Stimulated activated CD8-positive, alpha-beta memory T cell treated with anti-CD3 and anti-CD28 coated beads, Interleukin-12 subunit alpha, Interleukin-12 subunit beta, amount 100 ng/mL, for 24 hours (primary cell): ENCODE measurements around the gene APBB2.
"Not testable (repeated sequence)": the region's sequence is repeated elsewhere in the genome, so short reads cannot be mapped to it uniquely, and the experiment has no call there.

Experiments used
- DNase-seq: peaks from one replicate; pipeline ENCODE4 v3.0.0-alpha.2; 2020; ENCODE audit errors: extremely low read depth

APBB2 gene

GRCh38 chr4:41015016-41015675 is 199.2 kb downstream of the APBB2 start:
- no peak for DNase-seq

DNA sequence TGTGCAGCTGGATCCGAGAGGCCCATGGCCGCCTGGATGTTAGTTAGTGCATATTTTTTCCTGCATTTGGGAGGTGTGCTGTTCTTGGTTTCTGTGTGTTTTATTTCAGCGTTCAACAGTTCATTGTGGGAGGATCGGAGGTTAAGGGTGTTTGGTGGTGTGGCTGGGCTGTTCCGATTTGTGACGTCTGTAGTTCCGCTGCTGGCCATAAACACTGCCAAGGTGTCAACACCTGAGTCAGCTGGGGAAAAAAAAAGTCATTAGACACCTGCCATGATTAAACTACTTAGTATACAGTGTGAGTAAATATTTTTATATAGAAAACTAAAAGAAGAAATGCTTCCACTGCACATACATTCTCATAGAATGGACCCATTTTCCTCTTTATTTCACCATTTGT is 200.2 kb downstream of the APBB2 start:
- DNase-seq = no peak

- DNase-seq = no peak
Observed at GRCh38 chr4:41013746-41014145, 200.6 kb downstream of the APBB2 start.

- no peak for DNase-seq
Observed at GRCh38 chr4:41012911-41013310, 201.4 kb downstream of the APBB2 start.

DNA sequence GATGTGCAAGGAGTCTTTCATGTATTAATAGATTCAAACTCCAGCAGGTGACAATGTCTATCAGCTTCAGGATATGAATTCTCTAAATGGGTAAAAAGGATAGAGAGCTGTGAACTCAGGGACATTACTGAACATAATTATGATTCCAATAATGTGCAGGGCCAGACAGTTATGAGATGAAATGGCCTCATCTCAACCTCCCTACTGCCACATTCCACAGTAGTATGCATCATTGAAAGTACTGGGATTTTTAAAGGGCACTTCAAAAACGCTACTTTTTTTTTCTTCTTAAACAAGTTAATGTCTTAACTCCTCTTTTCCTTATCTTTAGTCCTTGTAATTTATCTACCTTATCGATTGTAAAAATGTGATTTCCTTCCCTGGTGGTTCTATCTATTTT is 202.0 kb downstream of the APBB2 start:
- no peak for DNase-seq

- no peak for DNase-seq
Observed at GRCh38 chr4:41009411-41009810, 204.9 kb downstream of the APBB2 start.

GRCh38 chr4:41006141-41006540 is 208.2 kb downstream of the APBB2 start:
- DNase-seq = no peak

- DNase-seq = no peak
Observed at GRCh38 chr4:41002309-41002708, 212.0 kb downstream of the APBB2 start.

DNA sequence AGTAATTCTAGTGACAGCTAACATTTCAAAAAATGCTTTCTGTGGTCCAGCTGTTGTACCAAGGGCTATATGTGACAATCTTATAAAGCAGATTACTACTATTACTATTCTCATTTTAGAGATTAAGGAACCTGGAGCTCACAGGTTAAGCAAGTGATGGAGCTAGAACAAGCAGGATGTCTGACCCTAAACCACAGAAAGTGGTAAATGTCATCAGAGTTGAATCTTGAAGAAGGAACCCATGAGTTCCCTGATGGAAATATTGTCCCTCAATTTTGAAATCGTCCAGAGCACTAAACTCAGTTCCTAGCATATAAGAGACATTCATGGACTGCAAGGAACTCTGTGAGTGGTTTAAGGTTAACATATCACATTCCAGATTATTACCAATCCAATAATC is 214.0 kb downstream of the APBB2 start:
- no peak for DNase-seq

- no peak for DNase-seq
Observed at GRCh38 chr4:40998675-40999358, 215.5 kb downstream of the APBB2 start.

DNA sequence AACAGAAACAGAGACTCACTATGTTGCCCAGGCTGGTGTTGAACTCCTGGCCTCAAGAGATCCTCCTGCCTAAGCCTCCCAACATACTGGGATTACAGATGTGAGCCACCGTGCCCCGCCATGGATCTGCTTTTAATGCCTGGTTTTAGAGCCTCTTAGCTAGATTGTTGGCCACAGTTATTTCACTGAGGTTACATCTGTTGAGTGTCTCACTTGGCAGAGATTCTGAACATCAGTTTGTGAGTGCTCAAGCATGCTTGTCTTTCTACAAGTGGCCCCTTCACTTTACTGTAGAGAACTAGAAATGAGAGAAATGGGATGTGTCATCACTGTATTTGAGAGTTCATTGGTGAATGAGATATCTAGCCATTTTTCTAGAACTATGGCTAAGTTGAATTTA is 218.5 kb downstream of the APBB2 start:
- DNase-seq = no peak

DNA sequence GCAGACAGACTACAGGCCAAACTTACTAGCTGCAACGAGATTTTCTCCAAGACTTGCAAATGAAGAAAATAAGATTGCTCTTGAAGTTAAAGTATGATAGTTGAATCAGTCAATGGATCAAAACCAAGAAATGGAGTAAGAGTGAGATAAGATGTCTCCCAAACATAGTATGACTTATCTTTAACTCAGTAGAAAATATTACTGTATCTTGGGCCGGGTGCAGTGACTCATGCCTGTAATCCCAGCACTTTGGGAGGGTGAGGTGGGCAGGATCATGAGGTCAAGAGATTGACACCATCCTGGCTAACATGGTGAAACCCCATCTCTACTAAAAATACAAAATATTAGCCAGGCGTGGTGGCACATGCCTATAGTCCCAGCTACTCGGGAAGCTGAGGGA is 220.0 kb downstream of the APBB2 start:
- DNase-seq = not testable (repeated sequence)

- not testable (repeated sequence) for DNase-seq
Observed at GRCh38 chr4:40993296-40993693, 221.0 kb downstream of the APBB2 start.

DNA sequence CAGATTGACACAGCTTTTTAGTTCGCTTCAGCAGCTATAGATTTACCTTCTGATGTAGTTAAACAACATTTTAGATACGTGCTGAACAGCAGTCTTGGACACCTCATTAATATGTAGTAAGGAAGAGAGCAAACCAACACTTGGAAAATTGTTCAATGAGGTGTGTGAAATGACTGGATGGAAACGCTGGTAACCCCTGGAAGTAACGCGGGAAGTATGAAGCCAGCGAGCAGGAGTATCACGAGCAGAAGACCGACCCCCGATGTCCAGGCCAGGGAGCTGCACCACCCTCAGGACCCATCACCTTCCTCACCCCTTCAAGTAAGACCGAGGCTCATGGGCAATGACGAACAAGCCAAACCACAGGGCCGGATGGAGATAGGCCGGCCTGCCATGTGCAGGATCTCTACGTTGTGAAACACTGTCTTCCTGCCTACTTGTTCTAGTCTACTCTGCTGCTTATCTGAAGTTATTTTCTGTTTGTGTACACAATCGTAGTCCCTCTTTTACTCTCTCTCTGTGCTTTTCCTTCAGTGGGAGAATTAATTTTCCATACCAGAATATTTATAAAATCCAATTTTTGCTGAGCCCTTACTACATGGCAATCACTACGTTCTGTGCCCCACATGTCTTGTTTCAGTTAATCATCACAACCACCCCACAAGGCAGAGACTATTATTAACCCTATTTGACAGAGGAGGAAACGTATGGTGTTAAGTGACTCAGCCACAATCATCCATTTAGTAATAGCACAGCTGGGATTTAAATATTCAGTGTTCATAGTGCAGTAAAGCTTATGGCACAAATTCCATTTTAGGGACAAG is 221.7 kb downstream of the APBB2 start:
- DNase-seq = no peak

DNA sequence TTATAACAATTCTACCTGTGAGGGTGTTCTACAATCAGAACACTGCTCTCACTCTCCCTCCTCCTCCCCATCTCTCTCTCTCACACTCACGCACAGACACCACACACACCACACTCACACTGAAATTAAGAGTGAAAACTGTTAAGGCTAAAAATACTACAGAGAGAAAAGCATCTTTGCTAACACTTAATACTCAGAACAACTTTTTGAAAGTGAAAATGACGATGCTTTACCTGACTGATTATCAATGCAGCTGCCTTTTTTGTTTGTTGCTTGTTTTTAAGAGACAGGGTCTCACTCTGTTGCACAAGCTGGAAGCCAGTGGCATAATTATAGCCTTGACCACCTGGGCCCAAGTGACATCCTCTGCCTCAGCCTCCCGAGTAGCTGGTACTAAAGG is 222.4 kb downstream of the APBB2 start:
- DNase-seq = no peak

GRCh38 chr4:40990899-40991265 is 223.5 kb downstream of the APBB2 start:
- DNase-seq = no peak

GRCh38 chr4:40990236-40990898 is 224.0 kb downstream of the APBB2 start:
- no peak for DNase-seq

GRCh38 chr4:40987151-40987550 is 227.2 kb downstream of the APBB2 start:
- no peak for DNase-seq

DNA sequence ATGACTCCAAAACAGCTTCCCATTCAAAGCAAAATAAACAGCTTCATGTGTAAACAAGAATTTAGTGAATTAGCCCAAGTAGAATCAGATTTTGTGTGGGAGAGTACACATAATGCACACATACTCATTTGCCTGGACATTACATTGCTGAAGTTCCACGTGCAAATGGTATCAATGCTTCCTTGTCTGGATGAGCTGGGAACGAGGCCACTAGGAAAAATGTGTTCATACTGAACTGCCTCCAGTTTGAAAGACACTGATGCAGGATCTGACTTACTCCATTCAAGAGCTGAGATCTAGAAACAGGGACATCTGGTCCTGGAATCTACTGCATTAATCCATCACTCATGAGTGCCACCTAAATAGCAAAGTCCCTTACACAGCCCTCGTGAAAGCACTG is 228.0 kb downstream of the APBB2 start:
- DNase-seq = no peak

DNA sequence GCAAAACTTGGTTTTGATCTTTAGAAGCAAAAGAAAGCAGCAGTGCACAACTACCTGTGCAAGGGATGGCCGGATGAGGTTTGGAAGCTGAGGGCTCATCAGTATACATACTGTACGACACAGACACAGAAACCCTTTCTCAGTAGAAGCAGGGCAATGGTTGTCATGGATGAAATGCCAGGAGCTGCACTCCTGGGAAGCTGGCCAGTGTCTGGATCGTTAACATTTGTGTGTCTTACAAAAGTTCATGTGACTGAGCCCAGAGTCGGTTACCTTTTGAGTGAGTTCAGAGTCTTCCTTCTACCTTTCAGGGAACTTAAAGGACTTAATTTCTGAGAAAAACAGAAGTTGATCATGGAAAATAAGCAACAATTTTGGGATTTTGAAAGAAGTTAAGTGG is 230.3 kb downstream of the APBB2 start:
- no peak for DNase-seq

DNA sequence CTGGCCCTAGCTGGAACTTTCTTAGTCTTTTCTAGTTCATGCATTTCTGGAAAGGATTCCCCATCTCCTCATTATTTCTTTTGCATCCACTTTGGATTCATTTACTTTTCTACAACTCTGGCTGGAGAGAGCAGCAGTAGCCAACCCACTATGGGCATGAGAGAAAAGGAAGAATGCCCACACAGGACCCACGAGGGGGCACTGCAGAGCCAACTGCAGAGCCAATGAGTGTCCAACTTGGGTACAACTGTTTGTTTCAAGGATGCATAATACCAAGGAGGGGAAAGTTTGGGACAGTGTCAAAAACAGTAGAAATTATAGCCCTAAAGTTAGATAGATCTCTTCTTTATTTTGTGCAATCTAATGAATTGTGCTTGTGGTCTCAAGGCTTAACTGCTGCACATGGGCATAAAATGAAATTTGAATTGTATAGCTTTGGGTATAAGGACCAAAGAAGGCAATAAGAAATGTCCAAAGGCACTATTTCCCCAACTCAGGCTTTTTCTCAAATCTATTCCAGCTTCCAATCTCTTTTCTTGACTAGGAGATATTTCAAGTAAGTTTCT is 233.9 kb downstream of the APBB2 start:
- DNase-seq = no peak

GRCh38 chr4:40978548-40978947 is 235.8 kb downstream of the APBB2 start:
- DNase-seq = no peak
